Measurements from ENCODE around the gene RSRC1. TPM values are rescaled to one million over a fixed set of nuclear protein-coding genes. Genes with fewer than 3 reads are reported as not detected.

Gene RSRC1
- total RNA-seq, 4 donors from 2014 or later: 23.5 to 31.8 (median 26.6) TPM

DNA sequence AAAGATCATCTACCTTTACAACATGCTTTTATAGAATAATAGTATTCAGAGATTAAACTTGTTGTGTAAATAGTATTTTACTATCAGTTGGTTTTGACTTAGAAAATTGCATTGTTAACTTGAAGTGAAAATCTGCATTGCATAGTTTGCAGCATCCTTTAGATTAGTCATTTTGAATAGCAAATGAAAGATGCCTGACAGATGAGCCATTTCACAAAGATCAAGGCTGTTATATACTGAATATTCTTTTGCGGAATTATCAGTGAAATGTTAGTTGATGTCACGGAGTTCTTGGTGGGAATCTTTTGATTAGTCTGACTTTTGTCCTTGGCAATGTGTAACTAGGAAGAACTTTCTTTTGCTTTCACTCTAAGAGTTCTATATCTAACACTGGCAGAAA, 24.5 kb downstream of the RSRC1 start:
- DNase-seq (ENCODE audit: low spot score in 2 of 2): no peak
- intact Hi-C loops (cut with DNase I; ENCODE audit: low total_unique reads): no loop called here
- no peak for TF ChIP-seq POLR2A (IDR thresholded peaks at IDR 0.05)
- TF ChIP-seq, protein P1, sequence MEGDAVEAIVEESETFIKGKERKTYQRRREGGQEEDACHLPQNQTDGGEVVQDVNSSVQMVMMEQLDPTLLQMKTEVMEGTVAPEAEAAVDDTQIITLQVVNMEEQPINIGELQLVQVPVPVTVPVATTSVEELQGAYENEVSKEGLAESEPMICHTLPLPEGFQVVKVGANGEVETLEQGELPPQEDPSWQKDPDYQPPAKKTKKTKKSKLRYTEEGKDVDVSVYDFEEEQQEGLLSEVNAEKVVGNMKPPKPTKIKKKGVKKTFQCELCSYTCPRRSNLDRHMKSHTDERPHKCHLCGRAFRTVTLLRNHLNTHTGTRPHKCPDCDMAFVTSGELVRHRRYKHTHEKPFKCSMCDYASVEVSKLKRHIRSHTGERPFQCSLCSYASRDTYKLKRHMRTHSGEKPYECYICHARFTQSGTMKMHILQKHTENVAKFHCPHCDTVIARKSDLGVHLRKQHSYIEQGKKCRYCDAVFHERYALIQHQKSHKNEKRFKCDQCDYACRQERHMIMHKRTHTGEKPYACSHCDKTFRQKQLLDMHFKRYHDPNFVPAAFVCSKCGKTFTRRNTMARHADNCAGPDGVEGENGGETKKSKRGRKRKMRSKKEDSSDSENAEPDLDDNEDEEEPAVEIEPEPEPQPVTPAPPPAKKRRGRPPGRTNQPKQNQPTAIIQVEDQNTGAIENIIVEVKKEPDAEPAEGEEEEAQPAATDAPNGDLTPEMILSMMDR (IDR thresholded peaks at IDR 0.05): no peak
- WGBS, 2 donors: 97% methylated on average over 2 of the region's 2 CpGs
- no peak overlapping the region for H3K4me3 ChIP-seq (ENCODE audit: low read depth, poor library complexity, severe bottlenecking)

GRCh38 chr3:158140396-158140795, 30.5 kb downstream of the RSRC1 start:
- no peak for TF ChIP-seq POLR2A (IDR thresholded peaks at IDR 0.05)
- TF ChIP-seq, protein P1 (IDR thresholded peaks at IDR 0.05): no peak
- WGBS, 2 donors: 96% methylated on average over 2 of the region's 2 CpGs
- DNase-seq (ENCODE audit: low spot score in 2 of 2): no peak

DNA sequence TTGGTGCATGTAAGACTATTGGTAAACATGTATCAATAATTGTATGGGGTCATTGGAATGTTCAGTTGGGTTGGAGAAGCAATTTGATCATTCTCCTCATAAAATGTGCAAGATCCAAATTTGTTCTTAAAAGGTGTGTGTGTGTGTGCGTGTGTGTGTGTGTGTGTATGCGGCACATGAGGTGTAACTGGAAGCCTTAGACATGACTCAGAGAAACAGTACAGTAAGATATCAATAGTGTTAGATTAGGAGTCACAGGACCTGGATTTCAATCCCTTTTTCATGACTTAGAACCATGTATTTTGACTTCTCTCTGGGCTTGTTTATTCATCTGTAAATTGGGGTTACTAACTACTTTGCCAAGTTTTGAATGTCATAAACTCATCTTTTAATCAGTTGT, 38.3 kb downstream of the RSRC1 start:
- no peak for DNase-seq (ENCODE audit: low spot score in 2 of 2)
- WGBS, 2 donors: 60 to 64% methylated on average over 2 of the region's 2 CpGs
- no peak for TF ChIP-seq POLR2A (IDR thresholded peaks at IDR 0.05)
- TF ChIP-seq, protein P1 (IDR thresholded peaks at IDR 0.05): no peak
- no peak overlapping the region for H3K4me3 ChIP-seq (ENCODE audit: low read depth, poor library complexity, severe bottlenecking)
- intact Hi-C loops (cut with DNase I; ENCODE audit: low total_unique reads): no loop called here

More at GRCh38 chr3:158140396-158140795, 30.5 kb downstream of the RSRC1 start:
- no peak overlapping the region for H3K4me3 ChIP-seq (ENCODE audit: low read depth, poor library complexity, severe bottlenecking)
- intact Hi-C loops (cut with DNase I; ENCODE audit: low total_unique reads): no loop called here

- 75 to 81% methylated on average over 2 of the region's 2 CpGs for WGBS, 2 donors
- intact Hi-C loops (cut with DNase I; ENCODE audit: low total_unique reads): no loop called here
- no peak for DNase-seq (ENCODE audit: low spot score in 2 of 2)
- no peak for TF ChIP-seq POLR2A (IDR thresholded peaks at IDR 0.05)
- TF ChIP-seq, protein P1 (IDR thresholded peaks at IDR 0.05): no peak
- H3K4me3 ChIP-seq (ENCODE audit: low read depth, poor library complexity, severe bottlenecking): no peak overlapping the region
Measured at GRCh38 chr3:158152186-158152585, 42.3 kb downstream of the RSRC1 start.

DNA sequence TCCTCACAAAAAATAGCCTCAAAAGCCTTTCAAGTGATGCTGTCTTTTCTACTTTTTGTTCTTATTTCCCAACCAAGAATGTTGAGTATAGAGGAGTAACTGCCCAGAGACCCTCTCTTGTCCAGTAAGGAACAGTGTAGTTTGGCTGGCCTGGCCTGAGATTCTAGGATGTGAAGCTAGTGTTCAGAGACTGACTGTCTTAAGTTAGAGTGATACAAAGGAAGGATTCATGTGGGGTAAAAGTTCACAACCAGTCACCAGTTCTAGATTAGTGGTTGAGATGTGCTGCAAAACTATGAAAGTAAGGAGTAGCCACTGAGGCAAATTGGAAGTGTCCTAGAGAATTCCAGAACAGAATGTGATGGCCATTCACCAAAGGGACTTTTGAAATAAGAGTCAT, 49.1 kb downstream of the RSRC1 start:
- no peak for TF ChIP-seq POLR2A (IDR thresholded peaks at IDR 0.05)
- TF ChIP-seq, protein P1 (IDR thresholded peaks at IDR 0.05): no peak
- no peak for DNase-seq (ENCODE audit: low spot score in 2 of 2)
- intact Hi-C loops (cut with DNase I; ENCODE audit: low total_unique reads): no loop called here

GRCh38 chr3:158159714-158160113, 49.8 kb downstream of the RSRC1 start:
- intact Hi-C loops (cut with DNase I; ENCODE audit: low total_unique reads): no loop called here
- no peak overlapping the region for H3K4me3 ChIP-seq (ENCODE audit: low read depth, poor library complexity, severe bottlenecking)
- DNase-seq (ENCODE audit: low spot score in 2 of 2): no peak
- TF ChIP-seq, protein P1 (IDR thresholded peaks at IDR 0.05): no peak
- no peak for TF ChIP-seq POLR2A (IDR thresholded peaks at IDR 0.05)
- WGBS, 2 donors: 87 to 91% methylated on average over 3 of the region's 3 CpGs

More for the DNA sequence above, 49.1 kb downstream of the RSRC1 start:
- no peak overlapping the region for H3K4me3 ChIP-seq (ENCODE audit: low read depth, poor library complexity, severe bottlenecking)
